GM13977 (cell line): ENCODE measurements around the gene MAGI1.

ENCODE experiments used
- DNase-seq: peaks from one replicate; pipeline ENCODE4 v3.0.0; 2012; ENCODE audit warnings: low spot score
- in situ Hi-C: fragments of 300-500 bp; cut with MboI; formaldehyde crosslinking; loops from one replicate; pipeline ENCODE4 v1.12.0; 2022; ENCODE audit warnings: low sequenced_read_pairs, low pct_unique_long_range_greater_than_20kb, mixed read lengths, inconsistent platforms; ENCODE audit not compliant: unreplicated experiment
- TF ChIP-seq, protein P1 (sequence below): IDR thresholded peaks from 2 replicates; pipeline ENCODE4 v1.5.1; 2012; ENCODE audit warnings: mild to moderate bottlenecking, control low read depth; ENCODE audit not compliant: insufficient read depth; ENCODE audit errors: extremely low read depth, missing control alignments

Gene MAGI1

DNA sequence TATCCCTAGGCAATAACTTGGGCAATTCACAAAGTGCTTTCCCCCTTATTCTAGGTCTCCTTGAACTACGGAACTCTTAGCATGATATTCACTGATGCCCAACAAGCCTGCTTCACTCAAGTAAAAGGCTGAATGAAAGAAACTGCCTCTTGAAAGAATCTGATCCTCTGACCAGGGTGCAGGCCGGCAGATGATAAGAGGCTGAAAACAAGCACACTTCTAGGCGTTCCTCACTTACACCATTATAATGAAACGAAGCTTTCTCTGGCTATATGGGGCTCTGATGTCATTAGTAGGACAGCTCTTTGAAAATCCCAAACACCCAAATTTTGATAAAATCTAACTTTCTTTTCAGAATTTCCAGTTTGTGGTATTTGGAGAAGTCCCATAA, 28.4 kb downstream of the MAGI1 start:
- TF ChIP-seq, protein P1, sequence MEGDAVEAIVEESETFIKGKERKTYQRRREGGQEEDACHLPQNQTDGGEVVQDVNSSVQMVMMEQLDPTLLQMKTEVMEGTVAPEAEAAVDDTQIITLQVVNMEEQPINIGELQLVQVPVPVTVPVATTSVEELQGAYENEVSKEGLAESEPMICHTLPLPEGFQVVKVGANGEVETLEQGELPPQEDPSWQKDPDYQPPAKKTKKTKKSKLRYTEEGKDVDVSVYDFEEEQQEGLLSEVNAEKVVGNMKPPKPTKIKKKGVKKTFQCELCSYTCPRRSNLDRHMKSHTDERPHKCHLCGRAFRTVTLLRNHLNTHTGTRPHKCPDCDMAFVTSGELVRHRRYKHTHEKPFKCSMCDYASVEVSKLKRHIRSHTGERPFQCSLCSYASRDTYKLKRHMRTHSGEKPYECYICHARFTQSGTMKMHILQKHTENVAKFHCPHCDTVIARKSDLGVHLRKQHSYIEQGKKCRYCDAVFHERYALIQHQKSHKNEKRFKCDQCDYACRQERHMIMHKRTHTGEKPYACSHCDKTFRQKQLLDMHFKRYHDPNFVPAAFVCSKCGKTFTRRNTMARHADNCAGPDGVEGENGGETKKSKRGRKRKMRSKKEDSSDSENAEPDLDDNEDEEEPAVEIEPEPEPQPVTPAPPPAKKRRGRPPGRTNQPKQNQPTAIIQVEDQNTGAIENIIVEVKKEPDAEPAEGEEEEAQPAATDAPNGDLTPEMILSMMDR, result no peak
- in situ Hi-C loops, result no loop called here
- DNase-seq, result no peak

DNA sequence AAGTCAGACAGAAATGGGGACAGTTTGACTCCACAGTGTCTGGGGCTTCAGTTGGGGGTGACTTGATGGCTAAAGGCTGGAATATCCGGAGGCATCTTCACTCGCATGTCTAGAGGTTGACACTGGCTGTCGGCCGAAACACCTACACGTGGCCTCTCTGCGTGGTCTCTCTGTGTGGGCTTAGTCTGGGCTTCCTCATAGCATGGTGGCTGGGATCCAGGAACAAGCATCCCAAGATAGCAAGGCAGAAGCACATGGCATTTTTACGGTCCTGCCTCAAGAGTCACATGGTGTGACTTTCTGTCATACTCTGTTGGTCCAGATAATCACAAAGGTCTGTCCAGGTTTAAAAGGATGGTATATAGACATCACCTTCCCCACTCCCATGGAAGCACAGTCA, 34.5 kb downstream of the MAGI1 start:
- TF ChIP-seq, protein P1, result no peak
- in situ Hi-C loops, result no loop called here
- no peak for DNase-seq

DNA sequence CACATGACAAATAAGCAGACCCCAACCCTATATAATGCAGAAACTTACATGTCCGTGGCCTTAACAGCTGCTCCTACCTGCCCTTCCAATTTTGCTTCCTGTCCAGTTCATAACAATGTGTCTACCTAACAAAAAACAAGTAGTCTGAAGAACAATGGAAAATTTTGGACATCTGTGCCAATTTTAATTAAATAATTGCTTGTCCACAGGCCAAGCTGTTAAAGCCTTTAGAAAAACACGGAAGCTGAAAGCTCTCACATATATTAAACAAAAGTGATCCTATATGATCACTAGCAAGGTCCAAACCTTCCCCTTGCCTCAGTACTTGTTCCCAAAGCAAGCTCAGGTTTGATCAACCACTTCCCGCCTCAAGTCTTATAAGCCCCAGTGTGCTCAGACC, 37.1 kb downstream of the MAGI1 start:
- no peak for DNase-seq
- in situ Hi-C loops, result no loop called here
- TF ChIP-seq, protein P1, result no peak

DNA sequence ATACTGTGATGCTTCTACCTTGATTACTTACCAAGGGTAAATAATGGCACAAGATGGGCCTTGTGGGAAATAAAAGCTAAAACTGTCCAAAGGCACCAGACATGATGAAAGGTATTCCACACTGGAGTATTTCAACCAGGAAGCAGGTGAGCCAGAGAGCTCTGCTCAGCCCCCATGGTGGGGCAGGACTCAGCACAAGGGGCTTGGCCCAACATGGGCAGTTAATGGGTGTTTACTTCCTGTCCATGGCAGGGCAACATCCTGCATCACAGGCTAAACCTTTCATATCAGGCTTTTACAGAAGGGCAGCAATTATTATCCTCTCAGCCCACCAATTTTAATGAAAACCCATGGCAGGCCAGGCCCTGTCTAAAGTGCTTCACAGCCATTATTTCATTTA, 38.2 kb downstream of the MAGI1 start:
- TF ChIP-seq, protein P1, result no peak
- in situ Hi-C loops, result no loop called here
- DNase-seq, result no peak

DNA sequence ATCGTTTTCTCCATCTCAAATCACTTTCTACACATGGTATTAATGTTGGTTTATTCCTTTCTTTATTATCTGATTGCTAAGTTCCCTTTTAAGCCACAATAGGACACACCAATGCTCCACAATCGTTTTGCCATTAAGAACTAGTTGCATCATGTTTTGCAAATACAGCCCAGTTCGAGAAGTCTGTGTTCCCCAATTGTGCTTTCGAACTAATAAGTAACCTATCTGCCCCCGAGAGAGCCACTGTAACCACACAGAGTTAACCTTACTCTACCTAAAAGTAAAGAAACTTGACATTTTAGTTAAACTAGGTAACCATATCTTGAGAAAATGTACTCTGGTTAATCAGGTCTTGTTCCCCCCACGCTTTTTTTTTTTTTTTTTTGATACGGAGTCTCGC, 39.1 kb downstream of the MAGI1 start:
- in situ Hi-C loops, result no loop called here
- no peak for DNase-seq
- TF ChIP-seq, protein P1, result no peak

DNA sequence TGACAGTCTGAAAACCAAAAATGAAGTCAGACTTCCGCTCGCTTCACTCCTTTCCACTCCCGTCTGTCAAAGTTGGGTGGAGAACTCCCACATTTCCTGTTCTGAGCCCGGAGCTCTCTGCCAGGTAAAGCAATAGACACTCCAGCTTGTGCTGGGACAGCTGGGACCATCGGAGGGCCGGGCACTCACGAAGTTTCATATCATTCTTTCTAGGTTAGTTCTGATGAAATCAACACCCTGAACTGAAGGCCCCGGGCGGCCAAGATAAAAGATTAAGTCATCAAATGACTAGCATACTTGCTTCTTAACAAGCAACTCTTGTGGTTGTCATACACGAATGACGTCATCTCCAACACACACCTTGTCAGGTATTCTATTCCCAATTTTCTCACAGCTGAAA, 42.1 kb downstream of the MAGI1 start:
- no peak for DNase-seq
- in situ Hi-C loops, result no loop called here
- TF ChIP-seq, protein P1, result no peak

DNA sequence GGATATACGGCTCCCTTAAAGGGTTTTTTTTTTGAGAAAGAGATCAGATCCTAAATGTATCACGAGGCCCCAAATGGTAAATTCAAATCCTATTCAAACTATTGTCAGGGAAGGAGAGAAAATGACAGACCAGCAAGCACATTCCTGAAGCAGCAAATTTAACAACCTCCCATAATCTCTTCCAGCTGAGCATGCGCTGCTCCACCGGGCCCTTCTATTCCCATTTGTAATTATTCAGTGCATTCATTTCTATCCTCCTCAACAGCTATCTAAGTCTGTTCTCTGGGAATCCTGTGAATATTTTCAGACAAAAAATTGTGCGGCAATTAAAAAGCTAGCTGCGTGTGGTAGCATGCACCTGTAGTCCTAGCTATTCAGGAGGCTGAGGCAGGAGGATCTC, 43.2 kb downstream of the MAGI1 start:
- TF ChIP-seq, protein P1, result no peak
- no peak for DNase-seq
- in situ Hi-C loops, result no loop called here
